Osteoblast (primary cell): ENCODE measurements around the gene DIS3L2. TPM values are rescaled to one million over a fixed set of nuclear protein-coding genes. Genes with fewer than 3 reads are reported as not detected.

Experiments used
- DNase-seq: peaks from one replicate; pipeline ENCODE4 v3.0.0; 2011; ENCODE audit warnings: low spot score, mixed read lengths; ENCODE audit not compliant: insufficient read length; ENCODE audit errors: missing footprints
- H2AFZ ChIP-seq: 2 replicates; pipeline ENCODE4 v1.6.0; 2011; ENCODE audit warnings: mild to moderate bottlenecking, low read length
- H3K27ac ChIP-seq: 2 replicates; pipeline ENCODE4 v1.5.1; 2011; ENCODE audit warnings: mild to moderate bottlenecking, low read depth, low read length, moderate library complexity
- H3K27me3 ChIP-seq: 2 replicates; pipeline ENCODE4 v1.6.0; 2012; ENCODE audit warnings: mild to moderate bottlenecking, control low read depth, inconsistent platforms, low read length, moderate library complexity; ENCODE audit not compliant: insufficient read depth
- H3K36me3 ChIP-seq: 2 replicates; pipeline ENCODE4 v1.5.1; 2011; ENCODE audit warnings: mild to moderate bottlenecking, low read length, control low read depth, moderate library complexity; ENCODE audit not compliant: insufficient read depth
- H3K4me1 ChIP-seq: 2 replicates; pipeline ENCODE4 v1.5.1; 2011; ENCODE audit warnings: mild to moderate bottlenecking, low read length, control low read depth, moderate library complexity; ENCODE audit not compliant: insufficient read depth
- H3K4me2 ChIP-seq: 2 replicates; pipeline ENCODE4 v1.6.0; 2011; ENCODE audit warnings: mild to moderate bottlenecking, low read length; ENCODE audit not compliant: insufficient read depth
- H3K4me3 ChIP-seq: fragments of 200-600 bp; sonication (generic); 3 replicates; pipeline ENCODE4 v1.5.1; 2012; ENCODE audit warnings: mild to moderate bottlenecking, low read length, inconsistent platforms; ENCODE audit not compliant: insufficient read depth
- H3K79me2 ChIP-seq: 2 replicates; pipeline ENCODE4 v1.6.0; 2012; ENCODE audit warnings: mild to moderate bottlenecking, low read length, control low read depth, inconsistent platforms; ENCODE audit not compliant: insufficient read depth
- H3K9me3 ChIP-seq: 2 replicates; pipeline ENCODE4 v1.5.1; 2011; ENCODE audit warnings: low read depth, low read length, control low read depth
- H4K20me1 ChIP-seq: 2 replicates; pipeline ENCODE4 v1.6.0; 2012; ENCODE audit warnings: mild to moderate bottlenecking, low read length, control low read depth; ENCODE audit not compliant: insufficient read depth
- total RNA-seq: library from RNA; depleted of rRNA; stranded (reverse); fragments of >200 nt; gene quantifications from 2 replicates; pipeline ENCODE4 v1.2.3, GENCODE V29; 2012
- TF ChIP-seq, protein P1 (sequence below): IDR thresholded peaks from 2 replicates; pipeline ENCODE4 v1.5.1; 2011; ENCODE audit warnings: mild to moderate bottlenecking, low read depth, low read length, moderate library complexity; ENCODE audit errors: extremely low read depth

The DIS3L2 gene
- total RNA-seq, 1 donor = 28.2 TPM

DNA sequence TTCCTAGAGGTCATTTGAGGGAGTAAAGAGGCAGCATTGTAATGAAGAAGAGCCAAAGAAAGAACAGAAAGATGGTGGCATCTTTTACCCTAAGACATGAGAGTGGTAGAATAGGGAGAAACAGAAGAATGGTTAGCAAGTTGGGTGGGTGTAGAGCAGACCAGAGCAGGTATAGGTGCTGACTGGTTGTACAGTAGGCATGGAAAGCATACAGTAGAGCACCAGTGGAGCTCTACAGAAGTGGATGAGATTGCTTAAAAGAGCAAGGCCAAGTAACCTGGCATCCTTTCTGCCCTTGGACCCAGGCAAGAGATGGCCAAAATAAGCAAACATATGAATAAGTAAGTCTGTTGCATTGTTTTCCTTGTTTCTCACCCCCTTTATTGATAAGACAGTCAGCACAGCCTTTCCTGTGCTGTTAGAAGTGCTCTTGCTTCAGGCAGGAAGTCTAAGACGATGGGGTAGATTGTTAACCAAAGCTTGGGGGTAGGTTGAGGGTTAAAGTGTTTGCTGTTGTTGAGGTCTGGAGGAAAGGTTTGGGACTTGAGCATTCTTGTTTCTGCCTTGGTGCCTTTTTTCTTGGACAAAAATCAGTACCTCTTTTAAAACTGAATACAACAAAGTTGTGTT, 76.9 kb downstream of the DIS3L2 start:
- H3K27me3 ChIP-seq = no peaks in the 10 kb centered on the region
- H3K4me2 ChIP-seq = no peak overlapping the region
- H3K79me2 ChIP-seq = peaks cover 8% of the 10 kb centered on the region
- TF ChIP-seq, protein P1, sequence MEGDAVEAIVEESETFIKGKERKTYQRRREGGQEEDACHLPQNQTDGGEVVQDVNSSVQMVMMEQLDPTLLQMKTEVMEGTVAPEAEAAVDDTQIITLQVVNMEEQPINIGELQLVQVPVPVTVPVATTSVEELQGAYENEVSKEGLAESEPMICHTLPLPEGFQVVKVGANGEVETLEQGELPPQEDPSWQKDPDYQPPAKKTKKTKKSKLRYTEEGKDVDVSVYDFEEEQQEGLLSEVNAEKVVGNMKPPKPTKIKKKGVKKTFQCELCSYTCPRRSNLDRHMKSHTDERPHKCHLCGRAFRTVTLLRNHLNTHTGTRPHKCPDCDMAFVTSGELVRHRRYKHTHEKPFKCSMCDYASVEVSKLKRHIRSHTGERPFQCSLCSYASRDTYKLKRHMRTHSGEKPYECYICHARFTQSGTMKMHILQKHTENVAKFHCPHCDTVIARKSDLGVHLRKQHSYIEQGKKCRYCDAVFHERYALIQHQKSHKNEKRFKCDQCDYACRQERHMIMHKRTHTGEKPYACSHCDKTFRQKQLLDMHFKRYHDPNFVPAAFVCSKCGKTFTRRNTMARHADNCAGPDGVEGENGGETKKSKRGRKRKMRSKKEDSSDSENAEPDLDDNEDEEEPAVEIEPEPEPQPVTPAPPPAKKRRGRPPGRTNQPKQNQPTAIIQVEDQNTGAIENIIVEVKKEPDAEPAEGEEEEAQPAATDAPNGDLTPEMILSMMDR = no peak
- H3K4me3 ChIP-seq = no peak overlapping the region
- peaks cover 7% of the 10 kb centered on the region for H3K4me1 ChIP-seq
- no peaks in the 10 kb centered on the region for H3K9me3 ChIP-seq
- H4K20me1 ChIP-seq = peaks cover 16% of the 10 kb centered on the region
- no peak for DNase-seq
- H2AFZ ChIP-seq = no peak overlapping the region
- H3K36me3 ChIP-seq = no peaks in the 10 kb centered on the region
- no peak overlapping the region for H3K27ac ChIP-seq

DNA sequence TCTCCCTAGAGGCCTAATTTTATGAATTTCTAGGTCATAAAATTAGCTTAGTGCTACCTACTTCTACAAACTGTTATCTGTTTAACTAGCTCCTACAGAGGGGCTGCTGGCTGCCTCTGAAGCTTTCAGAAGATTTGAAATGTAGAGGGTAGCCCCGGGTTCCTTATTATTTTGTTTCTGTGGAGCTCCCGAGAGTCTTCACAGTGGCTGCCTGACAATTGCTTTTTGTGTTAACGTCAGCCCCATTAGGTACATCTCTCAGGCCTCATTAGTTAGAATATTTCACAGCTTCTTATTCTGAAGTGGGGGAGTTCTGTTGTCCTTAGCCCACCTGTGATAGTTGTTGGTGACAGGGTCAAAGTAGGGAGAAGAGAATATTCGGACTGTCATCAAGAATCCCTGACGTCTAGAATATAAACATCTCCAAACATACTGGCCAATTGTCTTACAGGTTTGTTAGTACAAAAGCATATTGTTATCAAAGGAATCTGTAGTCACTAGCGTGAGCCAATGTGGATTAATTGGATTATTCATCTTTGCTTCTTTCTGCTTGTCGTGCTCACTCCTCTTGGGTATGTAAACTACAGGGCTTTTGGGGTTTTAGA, 77.5 kb downstream of the DIS3L2 start:
- H3K27ac ChIP-seq = no peak overlapping the region
- H4K20me1 ChIP-seq = peaks cover 18% of the 10 kb centered on the region
- H3K4me1 ChIP-seq = peaks cover 7% of the 10 kb centered on the region
- H3K36me3 ChIP-seq = no peaks in the 10 kb centered on the region
- H3K9me3 ChIP-seq = no peaks in the 10 kb centered on the region
- TF ChIP-seq, protein P1 = no peak
- H3K4me2 ChIP-seq = no peak overlapping the region
- no peaks in the 10 kb centered on the region for H3K27me3 ChIP-seq
- no peak for DNase-seq
- H3K4me3 ChIP-seq = no peak overlapping the region
- no peak overlapping the region for H2AFZ ChIP-seq
- peaks cover 9% of the 10 kb centered on the region for H3K79me2 ChIP-seq

DNA sequence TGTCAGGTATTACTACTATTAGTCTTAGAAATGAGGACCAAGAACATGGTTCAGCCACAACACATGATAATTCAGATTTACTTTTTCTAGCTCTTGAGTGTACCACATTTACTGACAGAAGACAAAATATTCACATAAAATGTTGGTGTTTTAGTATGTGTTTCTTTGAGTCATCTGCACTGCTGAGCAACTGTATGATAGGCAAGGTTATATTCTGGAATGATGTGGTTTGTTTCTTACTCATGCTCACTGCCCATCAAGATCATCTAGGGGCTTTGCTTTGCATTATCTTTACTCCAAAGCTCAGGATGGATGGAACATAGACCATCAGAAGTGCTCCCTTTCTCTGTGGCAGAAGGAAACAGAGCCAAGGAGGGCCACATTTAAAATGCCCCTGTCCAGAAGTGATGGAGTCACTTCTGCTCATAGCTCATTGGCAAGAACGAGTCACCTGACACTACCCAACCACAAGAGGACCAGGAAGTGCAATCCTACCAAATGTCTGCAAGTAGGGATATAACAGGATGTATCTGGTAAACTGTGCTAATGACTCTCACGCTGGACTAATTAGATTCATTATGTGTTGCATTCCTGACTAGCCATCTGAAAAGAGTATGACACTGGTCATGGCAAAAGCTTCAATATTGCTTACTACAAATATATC, 81.5 kb downstream of the DIS3L2 start:
- Histone ChIP-seq H3K4me3 (no peak overlapping the region), H3K4me2 (no peak overlapping the region), H3K27ac (no peak overlapping the region), H4K20me1 (peaks cover 16% of the 10 kb centered on the region), H3K4me1 (peaks cover 7% of the 10 kb centered on the region), H3K79me2 (peaks cover 11% of the 10 kb centered on the region), H3K36me3 (no peaks in the 10 kb centered on the region), H3K9me3 (no peaks in the 10 kb centered on the region), H2AFZ (no peak overlapping the region), H3K27me3 (no peaks in the 10 kb centered on the region)
- TF ChIP-seq, protein P1 = no peak
- DNase-seq = no peak

DNA sequence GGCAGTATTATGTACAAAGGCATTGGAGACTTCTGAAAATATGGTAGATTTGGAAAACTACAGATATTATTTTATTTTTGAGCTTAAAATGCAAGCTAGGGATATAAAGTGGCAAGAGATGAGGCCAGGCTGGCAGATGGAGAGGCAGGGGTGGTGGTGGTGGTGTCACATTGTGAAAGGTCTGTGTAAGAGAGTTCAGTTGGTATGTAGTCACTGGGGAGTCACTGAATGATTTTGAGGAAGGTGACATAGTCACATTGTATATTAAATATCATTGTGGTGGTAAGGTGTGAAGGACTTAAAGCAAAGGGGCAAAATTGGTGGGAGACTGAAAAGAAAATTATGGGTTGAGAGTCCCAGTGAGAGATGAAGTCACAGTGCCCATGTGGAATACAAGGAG, 82.5 kb downstream of the DIS3L2 start:
- Histone ChIP-seq H3K79me2 (peaks cover 6% of the 10 kb centered on the region), H3K9me3 (no peaks in the 10 kb centered on the region), H2AFZ (no peak overlapping the region), H3K4me1 (peaks cover 7% of the 10 kb centered on the region), H3K27ac (no peak overlapping the region), H3K4me2 (no peak overlapping the region), H3K36me3 (no peaks in the 10 kb centered on the region), H3K27me3 (no peaks in the 10 kb centered on the region), H4K20me1 (peaks cover 10% of the 10 kb centered on the region), H3K4me3 (no peak overlapping the region)
- DNase-seq = no peak
- TF ChIP-seq, protein P1 = no peak
